ENCODE results near the gene ADAM33.

- TF ChIP-seq, protein P1, sequence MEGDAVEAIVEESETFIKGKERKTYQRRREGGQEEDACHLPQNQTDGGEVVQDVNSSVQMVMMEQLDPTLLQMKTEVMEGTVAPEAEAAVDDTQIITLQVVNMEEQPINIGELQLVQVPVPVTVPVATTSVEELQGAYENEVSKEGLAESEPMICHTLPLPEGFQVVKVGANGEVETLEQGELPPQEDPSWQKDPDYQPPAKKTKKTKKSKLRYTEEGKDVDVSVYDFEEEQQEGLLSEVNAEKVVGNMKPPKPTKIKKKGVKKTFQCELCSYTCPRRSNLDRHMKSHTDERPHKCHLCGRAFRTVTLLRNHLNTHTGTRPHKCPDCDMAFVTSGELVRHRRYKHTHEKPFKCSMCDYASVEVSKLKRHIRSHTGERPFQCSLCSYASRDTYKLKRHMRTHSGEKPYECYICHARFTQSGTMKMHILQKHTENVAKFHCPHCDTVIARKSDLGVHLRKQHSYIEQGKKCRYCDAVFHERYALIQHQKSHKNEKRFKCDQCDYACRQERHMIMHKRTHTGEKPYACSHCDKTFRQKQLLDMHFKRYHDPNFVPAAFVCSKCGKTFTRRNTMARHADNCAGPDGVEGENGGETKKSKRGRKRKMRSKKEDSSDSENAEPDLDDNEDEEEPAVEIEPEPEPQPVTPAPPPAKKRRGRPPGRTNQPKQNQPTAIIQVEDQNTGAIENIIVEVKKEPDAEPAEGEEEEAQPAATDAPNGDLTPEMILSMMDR (IDR thresholded peaks at IDR 0.05; ENCODE audit: insufficient read depth, low read length, poor library complexity, severe bottlenecking) = no peak
- no peak for TF ChIP-seq EZH2phosphoT487 (conservative IDR thresholded peaks at IDR 0.05; ENCODE audit: low read length)
These were observed 41.5 kb upstream of the ADAM33 start for GRCh38 chr20:3723284-3723683.
